Measurements from ENCODE around the gene ECHS1.
"Not testable (repeated sequence)": the region's sequence is repeated elsewhere in the genome, so short reads cannot be mapped to it uniquely, and the experiment has no call there.

Gene ECHS1

DNA sequence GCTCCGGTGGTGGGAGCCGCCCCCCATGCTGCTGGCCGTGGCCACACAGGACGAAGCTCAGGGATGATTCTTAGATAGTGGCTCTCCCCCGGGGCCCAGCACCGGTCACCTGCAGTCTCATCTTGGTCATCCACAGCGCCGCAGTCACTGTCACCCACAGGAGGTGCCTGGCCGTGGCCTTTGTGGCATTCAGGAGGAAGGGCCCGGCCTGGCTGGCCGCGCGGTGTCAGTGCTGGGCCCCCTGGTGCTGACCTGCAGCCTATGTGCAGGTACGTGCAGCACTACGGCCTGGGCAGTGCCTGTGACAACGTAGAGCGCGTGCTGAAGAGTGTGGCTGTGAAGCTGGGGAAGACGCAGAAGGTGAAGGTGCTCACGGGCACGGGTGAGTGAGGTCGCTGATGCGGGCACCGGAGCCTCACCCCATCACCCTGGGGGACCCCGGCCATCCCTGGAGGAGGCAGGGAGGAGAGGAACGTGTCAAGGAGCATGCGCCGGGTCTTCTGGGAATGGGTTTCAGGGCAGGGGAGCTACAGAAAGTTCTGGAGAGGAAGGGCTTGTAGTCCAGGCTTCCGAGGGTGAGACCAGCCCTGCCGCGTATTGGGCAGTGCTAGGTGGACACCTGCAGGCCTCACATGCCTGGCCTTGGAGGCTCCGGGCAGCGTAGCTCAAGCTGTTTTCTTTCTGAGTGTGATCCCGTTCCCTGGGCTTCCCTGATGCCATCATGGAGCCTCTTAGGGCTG is 46.2 kb upstream of the ECHS1 start:
- no peak for DNase-seq (ENCODE audit: low read depth)
- TF ChIP-seq, protein P1, sequence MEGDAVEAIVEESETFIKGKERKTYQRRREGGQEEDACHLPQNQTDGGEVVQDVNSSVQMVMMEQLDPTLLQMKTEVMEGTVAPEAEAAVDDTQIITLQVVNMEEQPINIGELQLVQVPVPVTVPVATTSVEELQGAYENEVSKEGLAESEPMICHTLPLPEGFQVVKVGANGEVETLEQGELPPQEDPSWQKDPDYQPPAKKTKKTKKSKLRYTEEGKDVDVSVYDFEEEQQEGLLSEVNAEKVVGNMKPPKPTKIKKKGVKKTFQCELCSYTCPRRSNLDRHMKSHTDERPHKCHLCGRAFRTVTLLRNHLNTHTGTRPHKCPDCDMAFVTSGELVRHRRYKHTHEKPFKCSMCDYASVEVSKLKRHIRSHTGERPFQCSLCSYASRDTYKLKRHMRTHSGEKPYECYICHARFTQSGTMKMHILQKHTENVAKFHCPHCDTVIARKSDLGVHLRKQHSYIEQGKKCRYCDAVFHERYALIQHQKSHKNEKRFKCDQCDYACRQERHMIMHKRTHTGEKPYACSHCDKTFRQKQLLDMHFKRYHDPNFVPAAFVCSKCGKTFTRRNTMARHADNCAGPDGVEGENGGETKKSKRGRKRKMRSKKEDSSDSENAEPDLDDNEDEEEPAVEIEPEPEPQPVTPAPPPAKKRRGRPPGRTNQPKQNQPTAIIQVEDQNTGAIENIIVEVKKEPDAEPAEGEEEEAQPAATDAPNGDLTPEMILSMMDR (IDR thresholded peaks at IDR 0.05; ENCODE audit: low read depth, low read length): no peak
- no peak overlapping the region for H3K4me3 ChIP-seq (ENCODE audit: low read depth, low read length)

DNA sequence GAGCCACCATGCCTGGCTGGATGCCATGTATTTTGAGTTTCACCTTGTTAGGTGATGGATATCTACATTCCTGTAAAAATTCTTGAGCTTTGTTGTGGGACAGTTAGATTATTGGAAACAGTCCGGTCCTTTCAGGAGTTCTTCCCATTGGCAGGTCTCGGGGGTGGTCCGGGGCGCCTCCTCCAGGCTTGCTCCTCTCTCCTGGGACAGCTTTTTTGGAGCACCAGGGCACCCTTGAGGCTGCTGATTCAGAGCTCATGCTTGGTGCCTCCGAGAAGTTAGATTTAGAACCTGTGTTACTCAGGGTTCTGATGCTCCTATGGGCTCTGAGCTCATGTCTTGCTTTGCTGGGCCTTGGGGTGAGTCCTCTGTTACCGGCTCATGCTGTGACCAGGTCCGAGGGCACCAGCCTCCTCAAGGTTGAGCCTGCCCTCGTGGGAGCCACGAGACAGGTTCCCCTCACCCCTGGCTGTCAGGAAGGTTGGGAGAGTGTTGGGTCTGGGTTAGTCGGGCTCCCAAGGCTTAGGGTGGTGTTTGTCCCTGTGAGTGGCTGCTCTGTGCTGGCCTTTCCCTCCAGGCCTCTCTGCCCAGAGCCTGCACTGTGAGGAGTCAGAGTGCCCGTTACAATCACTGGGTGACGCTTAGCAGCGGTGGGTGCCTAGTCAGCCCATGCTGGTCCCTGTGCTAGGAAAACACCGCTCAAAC is 45.3 kb upstream of the ECHS1 start:
- H3K4me3 ChIP-seq (ENCODE audit: low read depth, low read length): no peak overlapping the region
- DNase-seq (ENCODE audit: low read depth): no peak
- TF ChIP-seq, protein P1 (IDR thresholded peaks at IDR 0.05; ENCODE audit: low read depth, low read length): no peak
- TF ChIP-seq, protein P2, sequence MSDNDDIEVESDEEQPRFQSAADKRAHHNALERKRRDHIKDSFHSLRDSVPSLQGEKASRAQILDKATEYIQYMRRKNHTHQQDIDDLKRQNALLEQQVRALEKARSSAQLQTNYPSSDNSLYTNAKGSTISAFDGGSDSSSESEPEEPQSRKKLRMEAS (IDR thresholded peaks at IDR 0.05; ENCODE audit: low read depth, low read length): no peak
- TF ChIP-seq POLR2A (IDR thresholded peaks at IDR 0.05; ENCODE audit: extremely low read depth, insufficient read length) (no peak), MYC (IDR thresholded peaks at IDR 0.05; ENCODE audit: low read depth, low read length) (no peak)

DNA sequence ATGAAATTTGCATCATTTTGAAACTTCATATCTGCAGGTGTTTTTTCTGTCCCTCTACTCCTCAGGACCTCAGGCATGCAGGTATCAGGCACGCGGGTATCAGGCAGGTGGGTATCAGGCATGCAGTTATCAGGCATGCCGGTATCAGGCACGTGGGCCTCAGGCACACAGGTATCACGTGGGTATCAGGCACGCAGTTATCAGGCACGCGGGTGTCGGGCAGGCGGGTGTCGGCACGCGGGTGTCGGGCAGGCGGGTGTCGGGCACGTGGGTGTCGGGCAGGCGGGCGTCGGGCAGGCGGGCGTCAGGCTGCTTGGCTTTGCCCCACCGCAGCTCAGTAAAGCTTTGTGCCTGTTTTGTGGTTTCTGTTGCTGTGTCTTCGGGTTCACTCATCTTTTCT is 42.6 kb upstream of the ECHS1 start:
- TF ChIP-seq MYC (IDR thresholded peaks at IDR 0.05; ENCODE audit: low read depth, low read length) (no peak), POLR2A (IDR thresholded peaks at IDR 0.05; ENCODE audit: extremely low read depth, insufficient read length) (no peak)
- TF ChIP-seq, protein P1 (IDR thresholded peaks at IDR 0.05; ENCODE audit: low read depth, low read length): no peak
- TF ChIP-seq, protein P2 (IDR thresholded peaks at IDR 0.05; ENCODE audit: low read depth, low read length): no peak
- no peak overlapping the region for H3K4me3 ChIP-seq (ENCODE audit: low read depth, low read length)
- no peak for DNase-seq (ENCODE audit: low read depth)

DNA sequence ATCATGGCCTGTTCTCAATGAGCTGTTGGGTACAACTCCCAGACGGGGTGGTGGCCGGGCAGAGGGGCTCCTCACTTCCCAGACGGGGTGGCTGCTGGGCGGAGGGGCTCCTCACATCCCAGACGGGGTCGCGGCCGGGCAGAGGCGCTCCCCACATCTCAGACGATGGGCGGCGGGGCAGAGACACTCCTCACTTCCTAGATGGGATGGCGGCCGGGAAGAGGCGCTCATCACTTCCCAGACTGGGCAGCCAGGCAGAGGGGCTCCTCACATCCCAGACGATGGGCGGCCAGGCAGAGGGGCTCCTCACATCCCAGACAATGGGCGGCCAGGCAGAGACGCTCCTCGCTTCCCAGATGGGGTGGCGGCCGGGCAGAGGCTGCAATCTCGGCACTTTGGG is 41.2 kb upstream of the ECHS1 start:
- not testable (repeated sequence) for DNase-seq (ENCODE audit: low read depth); H3K4me3 ChIP-seq (ENCODE audit: low read depth, low read length)

DNA sequence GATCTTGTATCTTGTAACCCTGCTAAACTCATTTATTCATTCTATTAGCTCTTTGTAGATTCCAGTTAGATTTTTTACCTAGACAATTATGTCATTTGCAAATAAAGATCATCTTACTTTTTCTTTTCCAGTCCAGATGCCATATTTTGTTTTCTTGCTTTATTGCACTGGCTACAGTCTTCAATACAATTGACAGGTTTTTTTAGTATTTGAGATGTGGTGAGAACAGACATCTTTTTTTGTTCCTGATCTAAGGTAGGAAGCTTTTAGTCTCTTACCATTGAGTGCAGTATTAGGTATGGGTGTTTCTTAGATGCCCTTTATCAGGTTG is 39.2 kb upstream of the ECHS1 start:
- H3K4me3 ChIP-seq (ENCODE audit: low read depth, low read length): no peak overlapping the region
- TF ChIP-seq, protein P2 (IDR thresholded peaks at IDR 0.05; ENCODE audit: low read depth, low read length): no peak
- TF ChIP-seq, protein P1 (IDR thresholded peaks at IDR 0.05; ENCODE audit: low read depth, low read length): no peak
- TF ChIP-seq POLR2A (IDR thresholded peaks at IDR 0.05; ENCODE audit: extremely low read depth, insufficient read length): no peak
- no peak for TF ChIP-seq MYC (IDR thresholded peaks at IDR 0.05; ENCODE audit: low read depth, low read length)
- no peak for DNase-seq (ENCODE audit: low read depth)

DNA sequence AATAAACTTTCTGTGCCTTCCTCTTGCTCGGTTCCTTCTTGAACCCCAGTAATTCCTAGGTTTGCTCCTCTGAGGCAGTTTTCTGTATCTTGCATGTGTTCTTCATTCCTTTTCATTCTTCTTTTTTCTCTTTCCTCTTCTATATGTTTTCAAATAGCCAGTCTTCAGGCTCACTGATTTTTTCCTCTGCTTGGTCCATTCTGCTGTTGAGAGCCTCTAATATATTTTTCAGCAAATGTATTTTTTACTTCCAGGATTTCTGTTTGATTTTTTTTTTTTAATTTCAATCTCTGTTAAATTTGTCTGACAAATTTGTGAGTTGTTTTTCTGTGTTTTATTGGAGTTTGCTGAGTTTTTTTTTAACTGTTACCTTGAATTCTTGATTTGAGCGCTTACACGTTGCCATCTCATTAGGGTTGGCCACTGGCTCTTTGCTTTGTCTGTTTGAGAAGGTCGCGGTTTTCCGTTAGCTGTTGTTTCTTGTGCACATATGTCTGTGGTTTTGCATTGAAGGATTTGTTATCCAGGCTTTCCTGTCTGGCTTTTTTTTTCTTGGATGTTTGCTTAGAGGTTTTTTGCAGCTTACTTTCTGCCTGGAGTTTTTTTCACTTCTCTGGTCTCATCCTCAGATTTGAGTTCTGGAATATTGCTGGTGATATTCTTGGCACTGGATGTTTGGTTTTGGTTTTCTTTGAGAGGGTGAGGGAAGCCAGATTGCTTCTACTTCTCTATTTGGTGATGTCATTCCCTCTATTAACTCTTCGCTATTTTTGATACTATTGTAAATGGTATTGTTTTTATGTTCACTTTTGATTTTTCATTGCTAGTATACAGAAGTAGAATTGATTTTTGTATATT is 38.6 kb upstream of the ECHS1 start:
- no peak overlapping the region for H3K4me3 ChIP-seq (ENCODE audit: low read depth, low read length)
- TF ChIP-seq, protein P1 (IDR thresholded peaks at IDR 0.05; ENCODE audit: low read depth, low read length): no peak
- TF ChIP-seq, protein P2 (IDR thresholded peaks at IDR 0.05; ENCODE audit: low read depth, low read length): no peak
- TF ChIP-seq MYC (IDR thresholded peaks at IDR 0.05; ENCODE audit: low read depth, low read length): no peak
- TF ChIP-seq POLR2A (IDR thresholded peaks at IDR 0.05; ENCODE audit: extremely low read depth, insufficient read length): no peak
- DNase-seq (ENCODE audit: low read depth): no peak
